Chondrocyte (in vitro differentiated cells): ENCODE results near the gene TRAPPC2L. TPM values are rescaled to one million over a fixed set of nuclear protein-coding genes. Genes with fewer than 3 reads are reported as not detected.

Experiments used
- DNase-seq: peaks from one replicate; pipeline ENCODE4 v3.0.0; 2021; ENCODE audit warnings: mixed read lengths, low spot score
- H3K27ac Mint-ChIP-seq: one replicate; pipeline ENCODE4 v1.8.0; 2021; ENCODE audit warnings: mild to moderate bottlenecking, moderate library complexity, mixed read lengths; ENCODE audit not compliant: unreplicated experiment
- H3K27me3 Mint-ChIP-seq: 2 replicates; pipeline ENCODE4 v1.8.0; 2021; ENCODE audit warnings: low read depth, mixed read lengths
- H3K36me3 Mint-ChIP-seq: 2 replicates; pipeline ENCODE4 v1.8.0; 2021; ENCODE audit warnings: low read depth, mixed read lengths
- H3K4me1 Mint-ChIP-seq: 2 replicates; pipeline ENCODE4 v1.8.0; 2021; ENCODE audit warnings: low read depth, mild to moderate bottlenecking, mixed read lengths
- H3K4me3 Mint-ChIP-seq: one replicate; pipeline ENCODE4 v1.8.0; 2021; ENCODE audit warnings: mild to moderate bottlenecking, moderate library complexity, mixed read lengths; ENCODE audit not compliant: unreplicated experiment
- H3K9me3 Mint-ChIP-seq: 2 replicates; pipeline ENCODE4 v1.8.0; 2021; ENCODE audit warnings: low read depth, mixed read lengths
- total RNA-seq: library from RNA; stranded (reverse); gene quantifications from 3 replicates; pipeline ENCODE4 v1.2.1, GENCODE V29; 2021
- TF ChIP-seq, protein P1 (sequence below): fragments of 200-600 bp; sonication (generic); IDR thresholded peaks from 2 replicates; pipeline ENCODE4 v1.5.0; 2021; ENCODE audit warnings: antibody characterized with exemption, mild to moderate bottlenecking, moderate library complexity

The TRAPPC2L gene
- total RNA-seq, 1 donor from 2014 or later = 52.5 TPM

DNA sequence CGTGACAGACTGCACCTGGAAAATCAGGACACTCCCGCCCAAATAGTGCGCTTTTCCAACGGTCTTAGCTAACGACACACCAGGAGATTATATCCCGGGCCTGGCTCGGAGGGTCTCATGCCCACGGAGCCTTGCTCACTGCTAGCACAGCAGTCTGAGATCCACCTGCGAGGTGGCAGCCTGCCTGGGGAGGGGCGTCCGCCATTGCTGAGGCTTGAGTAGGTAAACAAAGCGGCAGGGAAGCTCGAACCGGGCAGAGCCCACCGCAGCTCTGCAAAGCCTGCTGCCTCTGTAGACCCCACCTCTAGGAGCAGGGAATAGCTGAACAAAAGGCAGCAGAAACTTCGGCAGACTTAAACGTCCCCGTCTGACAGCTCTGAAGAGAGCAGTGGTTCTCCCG is 5.3 kb upstream of the TRAPPC2L start:
- Mint-ChIP-seq H3K27ac (no peak overlapping the region), H3K27me3 (no peaks in the 10 kb centered on the region), H3K4me3 (no peak overlapping the region), H3K36me3 (peaks cover 1% of the 10 kb centered on the region), H3K4me1 (peaks cover 10% of the 10 kb centered on the region), H3K9me3 (no peaks in the 10 kb centered on the region)
- TF ChIP-seq, protein P1, sequence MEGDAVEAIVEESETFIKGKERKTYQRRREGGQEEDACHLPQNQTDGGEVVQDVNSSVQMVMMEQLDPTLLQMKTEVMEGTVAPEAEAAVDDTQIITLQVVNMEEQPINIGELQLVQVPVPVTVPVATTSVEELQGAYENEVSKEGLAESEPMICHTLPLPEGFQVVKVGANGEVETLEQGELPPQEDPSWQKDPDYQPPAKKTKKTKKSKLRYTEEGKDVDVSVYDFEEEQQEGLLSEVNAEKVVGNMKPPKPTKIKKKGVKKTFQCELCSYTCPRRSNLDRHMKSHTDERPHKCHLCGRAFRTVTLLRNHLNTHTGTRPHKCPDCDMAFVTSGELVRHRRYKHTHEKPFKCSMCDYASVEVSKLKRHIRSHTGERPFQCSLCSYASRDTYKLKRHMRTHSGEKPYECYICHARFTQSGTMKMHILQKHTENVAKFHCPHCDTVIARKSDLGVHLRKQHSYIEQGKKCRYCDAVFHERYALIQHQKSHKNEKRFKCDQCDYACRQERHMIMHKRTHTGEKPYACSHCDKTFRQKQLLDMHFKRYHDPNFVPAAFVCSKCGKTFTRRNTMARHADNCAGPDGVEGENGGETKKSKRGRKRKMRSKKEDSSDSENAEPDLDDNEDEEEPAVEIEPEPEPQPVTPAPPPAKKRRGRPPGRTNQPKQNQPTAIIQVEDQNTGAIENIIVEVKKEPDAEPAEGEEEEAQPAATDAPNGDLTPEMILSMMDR = no peak
- DNase-seq = no peak

DNA sequence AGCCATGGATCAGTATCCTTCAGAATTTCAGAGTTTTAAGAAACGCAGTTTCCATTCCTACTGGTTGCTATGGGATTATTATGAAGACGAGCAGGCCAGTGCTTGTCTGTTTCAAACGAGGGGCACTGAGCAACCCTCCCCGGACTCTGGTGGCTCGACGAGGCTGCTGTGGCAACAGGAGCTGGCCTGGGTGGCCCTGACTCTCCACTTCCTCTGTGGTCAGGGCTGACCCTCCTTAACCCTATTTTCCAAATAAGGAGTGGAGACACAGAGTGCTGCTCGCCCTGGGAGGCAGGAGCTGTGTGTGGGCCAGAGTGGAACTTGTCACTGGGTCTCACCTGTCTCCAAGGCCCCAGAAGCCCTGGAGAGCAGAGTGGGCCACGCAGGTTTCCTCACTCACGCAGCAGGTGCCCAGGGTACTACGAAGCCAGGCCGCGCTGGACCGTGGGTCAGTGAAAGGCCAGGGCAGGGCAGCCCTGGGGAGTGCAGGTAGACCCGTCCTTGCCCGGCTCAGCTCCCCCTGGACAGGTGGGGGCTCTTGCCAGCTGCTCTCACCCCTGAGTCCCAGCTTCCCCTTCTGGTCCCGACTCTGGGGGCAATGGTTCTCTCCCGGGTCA is 3.5 kb upstream of the TRAPPC2L start:
- H3K27me3 Mint-ChIP-seq = no peaks in the 10 kb centered on the region
- TF ChIP-seq, protein P1 = no peak
- peaks cover 20% of the 10 kb centered on the region for H3K4me1 Mint-ChIP-seq
- no peaks in the 10 kb centered on the region for H3K9me3 Mint-ChIP-seq
- H3K27ac Mint-ChIP-seq = no peak overlapping the region
- DNase-seq = no peak
- no peak overlapping the region for H3K4me3 Mint-ChIP-seq
- peaks cover 2% of the 10 kb centered on the region for H3K36me3 Mint-ChIP-seq

- TF ChIP-seq, protein P1 = no peak
- Mint-ChIP-seq H3K4me1 (peaks cover 22% of the 10 kb centered on the region), H3K4me3 (peak overlapping the region; percentile 48), H3K9me3 (no peaks in the 10 kb centered on the region), H3K36me3 (peaks cover 2% of the 10 kb centered on the region), H3K27me3 (no peaks in the 10 kb centered on the region), H3K27ac (no peak overlapping the region)
- no peak for DNase-seq
Measured at GRCh38 chr16:88854306-88855111, 2.4 kb upstream of the TRAPPC2L start.

- no peaks in the 10 kb centered on the region for H3K27me3 Mint-ChIP-seq
- TF ChIP-seq, protein P1 = no peak
- no peaks in the 10 kb centered on the region for H3K9me3 Mint-ChIP-seq
- peak overlapping the region; percentile 48 for H3K4me3 Mint-ChIP-seq
- H3K4me1 Mint-ChIP-seq = peaks cover 22% of the 10 kb centered on the region
- H3K27ac Mint-ChIP-seq = no peak overlapping the region
- no peak for DNase-seq
- H3K36me3 Mint-ChIP-seq = peaks cover 2% of the 10 kb centered on the region
Measured at GRCh38 chr16:88855176-88855575, 1.8 kb upstream of the TRAPPC2L start.

DNA sequence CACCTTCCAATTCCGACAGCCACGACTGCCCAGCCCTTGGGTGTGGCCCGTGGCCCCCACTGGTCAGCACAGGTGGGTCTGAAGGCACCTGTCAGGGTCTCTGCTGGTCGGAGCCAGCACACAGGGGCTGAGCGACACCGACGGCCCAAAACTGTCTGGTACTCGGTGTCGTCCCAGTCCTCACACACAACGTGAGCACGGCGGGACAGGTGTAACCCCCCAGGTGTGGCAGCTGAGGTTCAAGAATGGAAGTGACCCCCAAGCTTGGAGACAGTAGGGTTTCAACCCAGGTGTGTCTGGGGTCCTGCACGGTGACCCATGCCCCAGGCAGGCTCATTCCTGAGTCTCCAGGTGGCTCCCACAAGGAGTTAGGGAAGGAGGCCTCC is 1.2 kb upstream of the TRAPPC2L start:
- Mint-ChIP-seq H3K4me3 (peak overlapping the region; percentile 67), H3K27me3 (no peaks in the 10 kb centered on the region), H3K9me3 (no peaks in the 10 kb centered on the region), H3K4me1 (peaks cover 22% of the 10 kb centered on the region), H3K36me3 (peaks cover 3% of the 10 kb centered on the region), H3K27ac (peak overlapping the region; percentile 36)
- TF ChIP-seq, protein P1 = no peak
- no peak for DNase-seq
